Psoas muscle (tissue), 8 donors: ENCODE measurements around the gene PPFIBP2. TPM values are rescaled to one million over a fixed set of nuclear protein-coding genes. Genes with fewer than 3 reads are reported as not detected.

Experiments
- ATAC-seq, 4 donors: fragments of 200-7000 bp; cut with Tn5 transposase; one replicate each; pipeline ENCODE4 v1.9.1; 2020; ENCODE audit warnings: moderate library complexity in 3 of 4, mild to moderate bottlenecking in 2 of 4
- DNase-seq, 2 donors: peaks; one replicate each; pipeline ENCODE4 v3.0.0-alpha.2; 2020
- H3K27ac ChIP-seq: fragments of 200-600 bp; one replicate; pipeline ENCODE4 v1.8.0; 2022
- H3K27me3 ChIP-seq, 3 donors: fragments of 200-600 bp in 1 of 3; one replicate each; pipeline versions ENCODE4 v1.6.1 to v1.8.0; 2013 to 2022; ENCODE audit warnings: low read length in 2 of 3, mild to moderate bottlenecking in 2 of 3, moderate library complexity in 1 of 3; ENCODE audit not compliant: insufficient read depth in 3 of 3
- H3K36me3 ChIP-seq, 2 donors: fragments of 200-600 bp in 1 of 2; one replicate each; pipeline versions ENCODE4 v1.6.1 to v1.8.0; 2013 to 2022; ENCODE audit warnings: low read depth in 1 of 2, mild to moderate bottlenecking in 1 of 2, moderate library complexity in 1 of 2; ENCODE audit not compliant: insufficient read depth in 1 of 2
- H3K4me1 ChIP-seq: fragments of 200-600 bp; one replicate; pipeline ENCODE4 v1.8.0; 2022
- H3K4me3 ChIP-seq: fragments of 200-600 bp; one replicate; pipeline ENCODE4 v1.8.0; 2022; ENCODE audit warnings: mild to moderate bottlenecking
- H3K9me3 ChIP-seq: fragments of 200-600 bp; one replicate; pipeline ENCODE4 v1.8.0; 2022
- CTCF ChIP-seq: fragments of 200-600 bp; IDR thresholded peaks from one replicate; pipeline ENCODE4 v1.8.0; 2022; ENCODE audit warnings: antibody characterized with exemption
- WGBS, 3 donors: extraction: QIAGEN DNeasy Blood & Tissue Kit; methylation state at CpG; one replicate each; pipeline versions ENCODE4 v1.1.6 to v1.1.7; 2013; 5-methylcytosine and 5-hydroxymethylcytosine counted together
- intact Hi-C, 2 donors: fragments of 100-400 bp; cut with DNase I; formaldehyde crosslinking; loops; one replicate each; pipeline versions ENCODE4 v1.11.0 to v1.14.2; 2022
- polyA plus RNA-seq, 3 donors: library from polyadenylated mRNA; stranded (reverse); fragments of 200-250 nt; gene quantifications; one replicate each; pipeline ENCODE4 v1.2.3, GENCODE V29; 2013
- total RNA-seq, 4 donors: library from RNA; stranded (reverse); fragmentation: NEBNext Ultra II Directional in 2 of 4; extraction: Animal tissue kit (Norgen Biotek cat#: 25700) in 2 of 4; gene quantifications; one replicate each; pipeline versions ENCODE4 v1.2.1 to v1.2.4, GENCODE V29; 2021 to 2023
- donor health status: healthy with polysubstance abuse.
- donor health status: DM: no; HTN: no; CAD: no; lungs with moderate emphysema.
- donor health status: Bipolar disorder and iron deficiency.
- donor health status: healthy.
- donor health status: DM: yes; HTN: yes; CAD: no.
- donor health status: DM: no; HTN: no; CAD: no.
- donor health status: DM: no; HTN: no; CAD: no.
- donor health status: DM: yes; HTN: yes; CAD: no.

Gene PPFIBP2
- total and polyA plus RNA-seq, 7 donors = 7.4 to 54.8 (median 19.7) TPM

DNA sequence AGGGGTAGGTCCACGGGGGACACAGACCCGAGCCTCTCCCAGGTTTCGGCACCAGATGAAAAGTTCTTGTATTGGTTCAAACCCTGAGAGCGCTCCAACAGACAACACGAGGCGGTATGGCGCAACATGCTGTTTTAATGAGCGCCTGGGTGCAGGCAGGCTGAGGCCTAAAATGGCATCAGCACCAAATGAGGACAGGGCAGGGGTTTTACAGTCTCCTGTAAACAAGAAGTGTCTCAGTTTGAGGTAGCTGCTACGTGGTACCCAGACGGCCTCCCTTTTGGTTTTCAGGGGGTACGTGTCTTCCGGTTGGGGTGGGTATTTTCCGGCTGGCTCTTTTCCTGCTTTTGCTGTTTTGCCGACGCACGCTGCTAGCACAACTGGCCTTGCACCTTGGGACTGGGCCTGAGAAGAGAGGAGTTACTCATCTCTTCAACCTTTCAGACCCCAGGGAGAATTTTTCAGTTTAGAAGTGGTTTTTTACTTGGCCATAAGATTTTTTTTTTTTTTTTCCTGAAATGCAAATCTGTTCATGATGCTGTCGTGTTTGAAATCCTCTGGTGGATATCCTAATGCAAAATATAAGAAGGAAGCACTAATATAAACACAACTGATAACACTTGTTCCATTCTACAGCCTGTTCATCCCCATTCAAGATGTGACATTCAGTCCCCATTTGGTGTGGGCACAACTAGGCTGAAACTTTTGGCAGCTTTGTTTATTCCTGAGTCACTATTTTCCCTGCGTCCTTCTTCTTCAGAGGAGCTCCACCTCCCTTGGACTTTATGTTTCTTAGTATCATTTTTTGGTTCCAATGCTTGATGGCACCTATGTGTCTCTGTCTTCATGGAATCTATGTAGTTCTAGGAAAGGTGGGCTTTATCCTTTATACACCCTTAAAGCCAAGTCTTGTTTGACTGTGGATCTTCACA lies 6.5 kb downstream of the PPFIBP2 start:
- peak in 1 of 4 donors; percentile 58 for ATAC-seq
- TF ChIP-seq CTCF = no peak
- Histone ChIP-seq H3K27ac (peak overlapping the region; percentile 36), H3K36me3 (no peaks in the 10 kb centered on the region), H3K4me1 (peaks cover 38% of the 10 kb centered on the region), H3K4me3 (no peak overlapping the region), H3K27me3 (no peaks in the 10 kb centered on the region), H3K9me3 (no peaks in the 10 kb centered on the region)
- DNase-seq = no peak
- intact Hi-C loops = no loop called here
- WGBS, 3 donors = 69 to 72% (median 70%) methylated on average over 18 of the region's 18 CpGs

GRCh38 chr11:7520981-7521487 lies 7.2 kb downstream of the PPFIBP2 start:
- Histone ChIP-seq H3K9me3 (no peaks in the 10 kb centered on the region), H3K36me3 (no peaks in the 10 kb centered on the region), H3K4me1 (peaks cover 33% of the 10 kb centered on the region), H3K27me3 (no peaks in the 10 kb centered on the region), H3K27ac (peak overlapping the region; percentile 36), H3K4me3 (no peak overlapping the region)
- TF ChIP-seq CTCF = no peak
- intact Hi-C loops = no loop called here
- no peak for DNase-seq
- WGBS, 3 donors = 0 to 1% (median 0%) methylated on average over 2 of the region's 2 CpGs
- no peak for ATAC-seq

GRCh38 chr11:7522121-7522520 lies 8.3 kb downstream of the PPFIBP2 start:
- H3K27me3 ChIP-seq = no peaks in the 10 kb centered on the region
- whole genome bisulfite sequencing, 3 donors = 63 to 65% (median 63%) methylated on average over 4 of the region's 4 CpGs
- no peak for ATAC-seq
- TF ChIP-seq CTCF = no peak
- intact Hi-C loops = no loop called here
- no peak for DNase-seq
- H3K4me3 ChIP-seq = no peak overlapping the region
- H3K27ac ChIP-seq = peak overlapping the region; percentile 55
- H3K36me3 ChIP-seq = no peaks in the 10 kb centered on the region
- no peaks in the 10 kb centered on the region for H3K9me3 ChIP-seq
- H3K4me1 ChIP-seq = peaks cover 33% of the 10 kb centered on the region

- intact Hi-C loops = no loop called here
- 87 to 92% (median 88%) methylated on average over 4 of the region's 4 CpGs for WGBS, 3 donors
- Histone ChIP-seq H3K27ac (peak overlapping the region; percentile 55), H3K36me3 (no peaks in the 10 kb centered on the region), H3K4me1 (peaks cover 36% of the 10 kb centered on the region), H3K4me3 (no peak overlapping the region), H3K27me3 (no peaks in the 10 kb centered on the region), H3K9me3 (no peaks in the 10 kb centered on the region)
- no peak for DNase-seq
- ATAC-seq = no peak
- no peak for TF ChIP-seq CTCF
Measured at GRCh38 chr11:7522546-7522945, 8.7 kb downstream of the PPFIBP2 start.
